Skeletal muscle tissue (tissue), 4 donors: ENCODE data around the gene TUBG2. TPM values are rescaled to one million over a fixed set of nuclear protein-coding genes. Genes with fewer than 3 reads are reported as not detected.
"Not testable (repeated sequence)": the region's sequence is repeated elsewhere in the genome, so short reads cannot be mapped to it uniquely, and the experiment has no call there.

Source experiments
- H3K27ac ChIP-seq: one replicate; pipeline ENCODE4 v1.7.0; 2013; ENCODE audit warnings: mild to moderate bottlenecking, low read depth, low read length, inconsistent platforms
- H3K27me3 ChIP-seq, 3 donors: one replicate each; pipeline ENCODE4 v1.7.0; 2013; ENCODE audit warnings: low read length in 3 of 3; ENCODE audit not compliant: control insufficient read depth in 3 of 3, insufficient read depth in 3 of 3
- H3K36me3 ChIP-seq, 3 donors: one replicate each; pipeline ENCODE4 v1.7.0; 2013; ENCODE audit warnings: low read length in 3 of 3; ENCODE audit not compliant: control insufficient read depth in 3 of 3, insufficient read depth in 3 of 3
- H3K4me1 ChIP-seq, 3 donors: one replicate each; pipeline ENCODE4 v1.7.0; 2013; ENCODE audit warnings: low read length in 3 of 3, mild to moderate bottlenecking in 3 of 3; ENCODE audit not compliant: control insufficient read depth in 3 of 3, insufficient read depth in 3 of 3
- H3K4me3 ChIP-seq, 3 donors: one replicate each; pipeline ENCODE4 v1.7.0; 2013; ENCODE audit warnings: low read length in 3 of 3
- H3K9ac ChIP-seq, 3 donors: one replicate each; pipeline ENCODE4 v1.7.0; 2013; ENCODE audit warnings: low read length in 3 of 3, mild to moderate bottlenecking in 3 of 3, moderate library complexity in 2 of 3, low read depth in 1 of 3
- H3K9me3 ChIP-seq, 3 donors: one replicate each; pipeline ENCODE4 v1.7.0; 2013; ENCODE audit warnings: low read length in 3 of 3; ENCODE audit not compliant: control insufficient read depth in 3 of 3
- total RNA-seq: library from RNA; depleted of rRNA; stranded (reverse); fragments of >200 nt; gene quantifications from one replicate; pipeline ENCODE4 v1.2.3, GENCODE V29; 2014
- donor health status: Osteomylitis.

The TUBG2 gene
- total RNA-seq, 1 donor from 2014 or later: 1.6 TPM

DNA sequence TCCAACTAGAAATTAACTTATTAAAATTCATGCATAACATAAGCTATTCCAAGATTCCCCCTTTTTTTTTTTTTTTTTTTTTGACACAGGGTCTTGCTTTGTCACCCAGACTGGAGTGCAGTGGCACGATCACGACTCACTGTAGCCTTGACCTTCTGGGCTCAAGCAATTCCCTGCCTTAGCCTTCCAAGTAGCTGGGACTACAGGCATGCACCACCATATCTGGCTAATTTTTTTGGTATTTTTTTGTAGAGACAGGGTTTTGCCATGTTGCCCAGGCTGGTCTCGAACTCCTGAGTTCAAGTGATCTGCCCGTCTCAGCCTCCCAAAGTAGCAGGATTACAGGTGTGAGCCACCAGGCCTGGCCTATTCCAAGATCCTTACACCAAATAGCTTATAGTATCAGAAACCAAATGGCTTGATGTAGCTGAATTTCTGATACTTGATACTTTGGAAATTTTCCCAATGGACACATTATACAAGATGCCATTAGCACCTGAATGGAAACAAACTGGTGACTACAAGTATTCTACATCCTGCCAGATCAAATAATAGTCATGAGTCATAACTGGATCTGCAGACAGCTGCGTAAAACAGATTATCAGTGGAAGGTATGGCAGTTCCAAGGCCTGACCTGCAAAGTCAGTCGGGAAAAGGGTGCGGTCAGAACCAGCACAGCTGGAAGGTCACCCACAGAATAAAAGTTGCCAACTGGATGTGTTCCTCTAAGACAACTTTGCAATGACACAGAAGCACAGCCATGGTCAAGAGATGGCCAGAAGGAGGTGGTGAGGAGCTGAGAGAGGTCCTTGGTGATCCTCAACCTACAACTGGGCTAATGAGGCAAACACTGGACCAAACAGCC is 35.1 kb upstream of the TUBG2 start:
- H3K9me3 ChIP-seq: no peaks in the 10 kb centered on the region

DNA sequence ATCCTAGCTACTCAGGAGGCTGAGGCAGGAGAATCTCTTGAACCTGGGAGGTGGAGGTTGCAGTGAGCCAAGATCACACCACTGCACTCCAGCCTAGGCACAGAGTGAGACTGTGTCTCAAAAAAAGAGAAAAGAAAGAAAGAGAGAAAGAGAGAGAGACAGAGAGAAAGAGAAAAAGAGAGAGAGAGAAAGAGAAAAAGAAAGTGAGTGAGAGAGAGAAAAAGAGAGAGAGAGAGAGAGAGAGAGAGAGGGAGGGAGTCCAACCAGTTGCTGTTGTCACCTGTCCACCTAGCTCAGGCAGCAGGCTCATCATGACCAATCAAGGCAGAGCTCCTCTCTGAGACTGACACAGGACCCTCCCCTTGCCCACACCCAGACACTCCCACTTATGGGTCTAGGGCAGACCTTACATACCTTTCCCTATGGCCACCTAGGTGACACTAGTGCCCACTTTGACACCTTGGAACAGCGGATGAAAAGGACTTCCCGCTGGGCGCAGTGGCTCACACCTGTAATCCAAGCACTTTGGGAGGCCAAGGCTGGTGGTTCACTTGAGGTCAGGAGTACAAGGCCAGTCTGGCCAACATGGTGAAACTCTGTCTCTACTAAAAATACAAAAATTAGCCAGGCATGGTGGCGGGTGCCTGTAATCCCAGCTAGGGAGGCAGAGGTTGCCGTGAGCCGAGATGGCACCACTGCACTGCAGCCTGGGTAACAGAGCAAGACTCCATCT is 31.9 kb upstream of the TUBG2 start:
- not testable (repeated sequence) for H3K36me3 ChIP-seq, H3K27ac ChIP-seq, H3K4me3 ChIP-seq, H3K27me3 ChIP-seq, H3K9me3 ChIP-seq, H3K9ac ChIP-seq
- peaks cover 0 to 16% (median 10%) of the 10 kb centered on the region in 3 donors for H3K4me1 ChIP-seq

More for the DNA sequence above, 35.1 kb upstream of the TUBG2 start:
- peaks cover 4 to 22% (median 13%) of the 10 kb centered on the region in 3 donors for H3K4me1 ChIP-seq
- peak overlapping the region in 1 of 3 donors; percentile 20 for H3K9ac ChIP-seq
- H3K27me3 ChIP-seq: no peaks in the 10 kb centered on the region
- H3K4me3 ChIP-seq: no peak overlapping the region
- H3K27ac ChIP-seq: peak overlapping the region; percentile 79
- H3K36me3 ChIP-seq: no peaks in the 10 kb centered on the region

DNA sequence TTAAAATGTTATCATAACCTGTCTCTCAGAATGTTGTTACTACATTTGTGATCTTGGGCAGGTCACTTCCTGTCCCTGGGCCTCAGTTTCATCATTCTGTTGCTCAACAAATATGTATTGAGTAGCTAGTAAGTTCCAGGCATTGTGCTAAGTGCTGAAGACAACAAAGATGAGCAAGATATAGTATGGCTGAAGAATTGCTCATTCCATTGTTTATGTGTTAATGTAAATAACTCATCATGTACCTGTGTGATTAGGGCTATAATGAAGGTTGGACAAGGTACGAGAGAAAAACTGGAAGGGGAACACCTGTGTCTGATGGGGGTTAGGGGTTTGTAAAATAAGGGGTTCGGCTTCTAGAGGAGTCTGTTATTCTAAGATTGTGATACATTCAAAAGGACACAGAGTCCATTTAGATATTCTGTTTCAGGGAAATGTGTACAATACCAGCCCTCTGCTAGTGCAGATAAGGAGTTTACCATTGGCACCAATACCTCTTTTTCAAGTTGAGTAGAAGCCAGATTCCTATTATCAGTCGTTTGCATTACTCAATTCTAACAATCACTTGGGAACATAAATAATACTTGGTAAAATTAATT is 29.6 kb upstream of the TUBG2 start:
- H3K27me3 ChIP-seq: no peaks in the 10 kb centered on the region
- no peak overlapping the region for H3K4me3 ChIP-seq
- no peaks in the 10 kb centered on the region for H3K9me3 ChIP-seq
- H3K9ac ChIP-seq: no peak overlapping the region
- peaks cover 0 to 9% (median 6%) of the 10 kb centered on the region in 3 donors for H3K4me1 ChIP-seq
- H3K27ac ChIP-seq: no peak overlapping the region
- no peaks in the 10 kb centered on the region for H3K36me3 ChIP-seq

GRCh38 chr17:42632949-42633444 is 26.1 kb upstream of the TUBG2 start:
- Histone ChIP-seq H3K27me3 (no peaks in the 10 kb centered on the region), H3K4me3 (no peak overlapping the region)

DNA sequence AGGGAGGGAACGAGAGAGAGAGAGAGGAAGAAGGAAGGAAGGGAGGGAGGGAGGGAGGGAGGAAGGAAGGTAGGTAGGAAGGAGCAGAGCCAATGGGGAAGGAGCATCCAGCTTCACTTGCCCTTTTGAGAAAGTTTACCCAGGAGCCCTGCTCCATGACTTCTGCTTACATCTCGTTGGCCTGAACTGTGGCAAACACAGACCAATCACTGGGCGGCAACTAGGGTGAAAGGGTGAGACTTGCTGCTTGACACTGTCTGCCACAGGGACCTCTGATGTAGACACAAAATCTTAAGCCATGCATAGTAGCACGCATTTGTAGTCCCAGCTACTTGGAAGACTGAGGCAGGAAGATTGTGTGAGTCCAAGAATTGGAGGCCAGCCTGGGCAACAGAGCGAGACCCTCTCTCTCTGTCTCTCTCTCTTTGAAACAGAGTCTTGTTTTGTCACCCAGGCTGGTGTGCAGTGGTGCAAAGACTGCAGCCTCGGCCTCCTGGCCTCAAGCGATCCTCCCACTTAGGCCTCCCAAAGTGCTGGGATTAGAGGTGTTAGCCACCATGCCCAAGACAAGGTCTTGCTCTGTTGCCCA is 19.5 kb upstream of the TUBG2 start:
- H3K9me3 ChIP-seq: no peaks in the 10 kb centered on the region
- no peak overlapping the region for H3K4me3 ChIP-seq
- no peaks in the 10 kb centered on the region for H3K36me3 ChIP-seq
- H3K27me3 ChIP-seq: no peaks in the 10 kb centered on the region
- no peak overlapping the region for H3K9ac ChIP-seq
- no peak overlapping the region for H3K27ac ChIP-seq
- H3K4me1 ChIP-seq: no peaks in the 10 kb centered on the region

More at GRCh38 chr17:42632949-42633444, 26.1 kb upstream of the TUBG2 start:
- H3K4me1 ChIP-seq: peaks cover 0 to 4% (median 4%) of the 10 kb centered on the region in 3 donors
- H3K9ac ChIP-seq: no peak overlapping the region
- no peaks in the 10 kb centered on the region for H3K36me3 ChIP-seq
- H3K27ac ChIP-seq: no peak overlapping the region
- H3K9me3 ChIP-seq: no peaks in the 10 kb centered on the region

GRCh38 chr17:42640121-42640520 is 19.0 kb upstream of the TUBG2 start:
- H3K9ac ChIP-seq: no peak overlapping the region
- no peaks in the 10 kb centered on the region for H3K27me3 ChIP-seq
- H3K4me3 ChIP-seq: no peak overlapping the region
- H3K9me3 ChIP-seq: no peaks in the 10 kb centered on the region
- no peaks in the 10 kb centered on the region for H3K36me3 ChIP-seq
- H3K4me1 ChIP-seq: no peaks in the 10 kb centered on the region
- no peak overlapping the region for H3K27ac ChIP-seq

DNA sequence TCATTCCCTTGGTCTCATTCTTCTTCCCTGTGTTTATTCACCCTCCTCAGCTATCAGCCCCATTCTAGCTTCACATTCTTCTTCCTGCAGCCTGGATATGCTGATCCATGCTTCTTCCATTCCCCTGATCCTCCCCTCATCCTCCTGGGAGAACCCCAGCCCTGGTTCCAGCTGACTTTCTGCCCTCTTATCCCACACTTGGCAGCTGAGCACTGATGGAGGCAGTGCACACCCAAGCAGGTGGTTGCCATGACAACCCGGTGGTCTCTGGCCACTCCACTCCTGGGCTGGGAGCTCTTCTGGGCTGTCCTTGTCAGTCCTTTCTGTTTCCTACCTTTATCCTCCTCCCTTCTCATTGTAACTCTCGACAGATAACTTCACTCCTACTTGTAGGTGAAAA is 16.7 kb upstream of the TUBG2 start:
- no peaks in the 10 kb centered on the region for H3K9me3 ChIP-seq
- no peaks in the 10 kb centered on the region for H3K36me3 ChIP-seq
- no peak overlapping the region for H3K9ac ChIP-seq
- H3K4me1 ChIP-seq: no peaks in the 10 kb centered on the region
- no peaks in the 10 kb centered on the region for H3K27me3 ChIP-seq
- no peak overlapping the region for H3K27ac ChIP-seq
- no peak overlapping the region for H3K4me3 ChIP-seq

- Histone ChIP-seq H3K4me1 (no peaks in the 10 kb centered on the region), H3K36me3 (no peaks in the 10 kb centered on the region), H3K9ac (no peak overlapping the region), H3K9me3 (no peaks in the 10 kb centered on the region), H3K4me3 (no peak overlapping the region), H3K27ac (no peak overlapping the region), H3K27me3 (no peaks in the 10 kb centered on the region)
Observed at GRCh38 chr17:42647778-42648177, 11.3 kb upstream of the TUBG2 start.

DNA sequence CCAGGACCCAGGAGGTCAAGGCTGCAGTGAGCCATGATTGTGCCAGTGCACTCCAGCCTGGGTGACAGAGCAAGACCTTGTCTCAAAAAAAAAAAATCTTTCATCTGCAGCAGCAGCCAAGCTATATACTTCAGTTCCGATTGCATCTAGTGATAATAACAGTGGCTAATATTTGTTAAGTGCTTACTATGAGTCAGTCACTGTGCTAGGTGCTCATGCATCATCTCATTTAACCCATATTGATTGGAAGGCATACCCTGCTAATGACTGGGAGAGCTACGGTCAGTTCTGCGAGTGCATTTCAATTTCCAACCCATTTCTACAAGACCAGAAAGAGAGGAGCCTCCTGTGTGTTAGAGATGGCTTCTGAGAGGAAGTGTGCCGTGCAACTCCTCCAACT is 7.7 kb upstream of the TUBG2 start:
- no peaks in the 10 kb centered on the region for H3K9me3 ChIP-seq
- no peak overlapping the region for H3K9ac ChIP-seq
- no peaks in the 10 kb centered on the region for H3K27me3 ChIP-seq
- no peak overlapping the region for H3K27ac ChIP-seq
- H3K4me1 ChIP-seq: peaks cover 2 to 13% (median 5%) of the 10 kb centered on the region in 3 donors
- no peaks in the 10 kb centered on the region for H3K36me3 ChIP-seq
- no peak overlapping the region for H3K4me3 ChIP-seq
